Measurements from ENCODE around the gene ZNF511. TPM values are rescaled to one million over a fixed set of nuclear protein-coding genes. Genes with fewer than 3 reads are reported as not detected.
A peak's percentile ranks its signal among the peaks of the same experiment; 100 is the strongest.
"Not testable (repeated sequence)": the region's sequence is repeated elsewhere in the genome, so short reads cannot be mapped to it uniquely, and the experiment has no call there.

Gene ZNF511
- total RNA-seq (22.3 TPM), polyA plus RNA-seq (ENCODE audit: insufficient read depth in 1 of 8, insufficient read length in 8 of 8, low replicate concordance in 1 of 8) (10 to 100 TPM; 30.8 to 43.9 (median 37.4) TPM)
- long read RNA-seq, donor 1, transcript ZNF511-202 (6 exons, 1,520 nt), result major isoform, 11 of 12 reads
- long read RNA-seq, donor 1, partial matches to known transcripts, result 0 of 12 reads
- long read RNA-seq, donor 1, other reads (novel, unspliced or antisense), result 0 of 12 reads
- long read RNA-seq, donor 2, partial matches to known transcripts, result 0 of 1 reads
- long read RNA-seq, donor 2, other reads (novel, unspliced or antisense), result 0 of 1 reads
- long read RNA-seq, donor 3, transcript ZNF511-202 (6 exons, 1,520 nt), result major isoform, 25 of 25 reads
- long read RNA-seq, donor 3, partial matches to known transcripts, result 0 of 25 reads
- long read RNA-seq, donor 3, other reads (novel, unspliced or antisense), result 0 of 25 reads
- long read RNA-seq, donor 4, transcript ZNF511-202 (6 exons, 1,520 nt), result major isoform, 7 of 11 reads
- long read RNA-seq, donor 4, partial matches to known transcripts, result 0 of 11 reads
- long read RNA-seq, donor 4, other reads (novel, unspliced or antisense), result 0 of 11 reads
- long read RNA-seq, donor 5, transcript ZNF511-202 (6 exons, 1,520 nt), result major isoform, 25 of 112 reads
- long read RNA-seq, donor 5, partial matches to known transcripts, result 80 of 112 reads
- long read RNA-seq, donor 5, other reads (novel, unspliced or antisense), result 7 of 112 reads
- long read RNA-seq, donor 6, transcript ZNF511-202 (6 exons, 1,520 nt), result major isoform, 38 of 41 reads
- long read RNA-seq, donor 6, partial matches to known transcripts, result 0 of 41 reads
- long read RNA-seq, donor 6, other reads (novel, unspliced or antisense), result 0 of 41 reads
- long read RNA-seq, donor 7, transcript ZNF511-202 (6 exons, 1,520 nt), result major isoform, 19 of 32 reads
- long read RNA-seq, donor 7, partial matches to known transcripts, result 12 of 32 reads
- long read RNA-seq, donor 7, other reads (novel, unspliced or antisense), result 0 of 32 reads
- long read RNA-seq, donor 8, transcript ZNF511-202 (6 exons, 1,520 nt), result major isoform, 9 of 9 reads
- long read RNA-seq, donor 8, partial matches to known transcripts, result 0 of 9 reads
- long read RNA-seq, donor 8, other reads (novel, unspliced or antisense), result 0 of 9 reads
- long read RNA-seq, donor 9, transcript ZNF511-202 (6 exons, 1,520 nt), result major isoform, 10 of 10 reads
- long read RNA-seq, donor 9, partial matches to known transcripts, result 0 of 10 reads
- long read RNA-seq, donor 9, other reads (novel, unspliced or antisense), result 0 of 10 reads
- long read RNA-seq, donor 10, transcript ZNF511-202 (6 exons, 1,520 nt), result major isoform, 19 of 39 reads
- long read RNA-seq, donor 10, partial matches to known transcripts, result 11 of 39 reads
- long read RNA-seq, donor 10, other reads (novel, unspliced or antisense), result 6 of 39 reads
- long read RNA-seq, donor 11, transcript ZNF511-202 (6 exons, 1,520 nt), result major isoform, 10 of 12 reads
- long read RNA-seq, donor 11, partial matches to known transcripts, result 0 of 12 reads
- long read RNA-seq, donor 11, other reads (novel, unspliced or antisense), result 0 of 12 reads

GRCh38 chr10:133308421-133309099 lies at the start of gene ZNF511, which contains the start of gene TUBGCP2:
Gene ZNF511 (plus strand): TSS chr10:133308914. CDS start chr10:133308944, 30 bp downstream.
Gene TUBGCP2 (minus strand): TSS chr10:133308872. CDS start chr10:133302941, 5,931 bp downstream.
- peak; percentile 94 for DNase-seq
- WGBS (ENCODE audit: insufficient coverage), result under 1% methylated on average over 70 of the region's 89 CpGs
- Histone ChIP-seq H3K4me3 (ENCODE audit: low read length) (peak within 1 kb of the TSS; percentile 75), H3K9me3 (replicated peaks; ENCODE audit: control insufficient read depth, low read depth, low read length) (no peaks in the 10 kb centered on the region), H3K27me3 (ENCODE audit: control insufficient read depth, insufficient read depth, low read length) (no peaks in the 10 kb centered on the region), H3K4me1 (ENCODE audit: control insufficient read depth, insufficient read depth, low read length) (peaks cover 16% of the 10 kb centered on the region), H3K36me3 (ENCODE audit: control insufficient read depth, insufficient read depth, low read length) (peaks cover 37% of the 10 kb centered on the region), H3K27ac (ENCODE audit: low read length) (peak within 1 kb of the TSS; percentile 88)

DNA sequence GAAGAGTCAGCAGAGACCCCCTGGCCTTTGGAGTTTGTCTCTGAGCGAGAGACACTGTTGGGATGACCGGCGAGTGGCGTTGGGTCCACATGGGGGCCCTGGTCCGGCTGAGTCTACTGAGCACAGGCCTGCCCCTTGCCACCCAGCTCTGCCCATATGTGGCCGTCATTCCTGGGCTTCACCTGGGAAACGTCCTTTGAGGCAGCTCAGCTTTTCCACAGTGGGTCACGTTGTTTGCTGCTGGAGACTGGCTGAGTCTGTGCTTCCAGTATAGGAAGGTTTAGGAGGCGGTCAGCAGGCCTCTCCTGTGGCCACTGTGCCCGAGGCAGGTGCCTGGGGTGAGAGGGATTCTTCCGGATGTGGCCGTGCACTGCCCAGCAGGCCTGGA lies 49.1 kb upstream of the ZNF511 start:
- no peak overlapping the region for H3K27ac ChIP-seq (ENCODE audit: low read length)
- no peak for DNase-seq
- H3K36me3 ChIP-seq (ENCODE audit: control insufficient read depth, insufficient read depth, low read length), result no peaks in the 10 kb centered on the region
- 56% methylated on average over 12 of the region's 12 CpGs for WGBS (ENCODE audit: insufficient coverage)
- no peak overlapping the region for H3K4me3 ChIP-seq (ENCODE audit: low read length)
- peaks cover 41% of the 10 kb centered on the region for H3K4me1 ChIP-seq (ENCODE audit: control insufficient read depth, insufficient read depth, low read length)
- peaks cover 21% of the 10 kb centered on the region for H3K27me3 ChIP-seq (ENCODE audit: control insufficient read depth, insufficient read depth, low read length)
- H3K9me3 ChIP-seq (replicated peaks; ENCODE audit: control insufficient read depth, low read depth, low read length), result no peaks in the 10 kb centered on the region

DNA sequence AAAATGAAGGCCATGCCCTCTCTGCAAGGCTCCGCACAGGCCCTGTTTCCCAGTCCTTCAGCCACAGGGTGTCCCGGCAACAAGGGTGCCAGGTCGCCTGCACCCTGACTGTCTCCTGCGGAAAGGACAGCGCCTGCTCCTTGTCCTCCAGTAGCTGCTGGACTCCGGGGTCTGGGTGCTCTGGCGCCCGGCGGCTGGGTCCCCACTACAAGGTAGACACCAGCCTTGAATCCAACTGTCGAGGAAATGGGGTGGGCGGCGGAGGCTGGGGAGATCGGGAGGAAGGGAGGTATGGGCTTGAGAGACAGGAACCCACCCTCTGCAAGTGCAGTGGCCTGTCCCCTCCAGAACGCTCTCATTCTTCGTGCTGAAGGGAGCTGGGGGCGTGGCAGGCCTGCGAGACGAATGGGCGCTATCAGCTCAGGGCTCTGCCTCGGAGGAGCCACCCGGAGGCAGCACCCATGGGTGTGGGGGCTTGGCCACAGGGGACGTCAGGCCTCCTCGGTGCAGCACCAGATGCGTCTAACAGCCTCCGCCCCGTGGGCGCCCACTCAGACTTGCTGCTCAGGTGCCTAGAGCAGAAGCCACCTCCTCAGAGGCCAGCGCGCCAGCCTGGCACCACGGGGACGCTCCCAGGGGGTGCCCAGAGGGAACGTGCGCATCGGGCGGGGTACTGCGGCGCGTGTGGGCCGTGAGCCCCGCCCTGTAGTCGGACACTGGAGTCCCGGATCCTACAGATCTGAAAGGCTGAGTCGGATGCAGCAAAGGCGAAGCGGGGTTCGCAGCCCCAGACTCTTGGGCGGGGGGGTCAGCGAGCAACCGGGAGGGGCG lies 47.6 kb upstream of the ZNF511 start:
- 21% methylated on average over 44 of the region's 50 CpGs for WGBS (ENCODE audit: insufficient coverage)
- Histone ChIP-seq H3K9me3 (replicated peaks; ENCODE audit: control insufficient read depth, low read depth, low read length) (no peaks in the 10 kb centered on the region), H3K4me3 (ENCODE audit: low read length) (peak overlapping the region; percentile 46), H3K4me1 (ENCODE audit: control insufficient read depth, insufficient read depth, low read length) (peaks cover 41% of the 10 kb centered on the region), H3K27ac (ENCODE audit: low read length) (no peak overlapping the region), H3K27me3 (ENCODE audit: control insufficient read depth, insufficient read depth, low read length) (peaks cover 21% of the 10 kb centered on the region), H3K36me3 (ENCODE audit: control insufficient read depth, insufficient read depth, low read length) (no peaks in the 10 kb centered on the region)
- peak; percentile 54 for DNase-seq

DNA sequence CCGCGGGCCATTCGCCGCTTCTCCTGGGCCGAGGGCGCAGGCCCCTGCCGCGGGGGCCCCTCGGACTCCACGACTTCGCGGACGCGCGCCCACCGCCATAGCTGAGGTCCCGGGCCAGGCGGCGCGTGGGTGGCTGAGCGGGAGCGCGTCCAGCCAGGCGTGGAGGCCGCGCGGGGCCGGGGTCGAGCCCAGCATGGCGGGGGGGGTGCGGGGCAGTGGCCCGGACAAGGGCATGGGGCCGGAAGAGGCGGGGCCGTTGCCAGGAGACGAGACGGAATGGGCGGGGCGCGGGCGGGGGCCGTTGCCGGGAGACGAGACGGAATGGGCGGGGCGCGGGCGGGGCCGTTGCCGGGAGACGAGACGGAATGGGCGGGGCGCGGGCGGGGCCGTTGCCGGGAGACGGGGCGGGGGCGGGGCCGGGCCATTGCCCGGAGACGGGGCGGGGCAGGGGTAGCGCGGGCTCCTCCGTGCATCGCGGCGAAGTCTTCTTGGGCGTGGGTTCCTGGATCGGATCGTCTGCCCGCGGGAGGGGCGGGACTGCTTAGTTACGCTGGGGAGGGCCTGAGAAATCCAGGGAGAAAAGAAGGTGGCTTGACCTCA lies 46.9 kb upstream of the ZNF511 start:
- WGBS (ENCODE audit: insufficient coverage), result 1% methylated on average over 54 of the region's 79 CpGs
- Histone ChIP-seq H3K4me3 (ENCODE audit: low read length) (peak overlapping the region; percentile 46), H3K36me3 (ENCODE audit: control insufficient read depth, insufficient read depth, low read length) (no peaks in the 10 kb centered on the region), H3K27me3 (ENCODE audit: control insufficient read depth, insufficient read depth, low read length) (peaks cover 25% of the 10 kb centered on the region), H3K9me3 (replicated peaks; ENCODE audit: control insufficient read depth, low read depth, low read length) (no peaks in the 10 kb centered on the region), H3K27ac (ENCODE audit: low read length) (no peak overlapping the region), H3K4me1 (ENCODE audit: control insufficient read depth, insufficient read depth, low read length) (peaks cover 41% of the 10 kb centered on the region)
- peak; percentile 76 for DNase-seq

DNA sequence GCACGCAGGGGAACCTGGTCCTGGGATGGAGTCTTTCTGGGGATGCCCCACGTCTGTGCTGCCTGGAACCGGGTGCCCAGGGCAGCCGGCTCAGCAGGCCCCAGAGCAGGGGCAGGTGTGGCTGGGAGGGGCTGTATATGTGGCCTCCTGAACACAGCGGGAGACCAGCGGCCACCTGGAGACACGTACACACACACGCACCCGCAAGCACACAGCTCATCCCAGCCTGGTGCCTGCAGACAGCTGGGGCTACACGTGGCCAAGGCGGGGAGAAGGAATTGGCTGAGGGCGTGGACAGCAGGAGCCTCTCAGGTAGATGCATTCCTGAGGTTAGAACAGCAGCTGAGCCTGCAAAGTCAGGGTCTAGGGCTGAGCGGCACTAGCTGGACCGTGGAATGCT lies 46.0 kb upstream of the ZNF511 start:
- WGBS (ENCODE audit: insufficient coverage), result 82% methylated on average over 12 of the region's 14 CpGs
- Histone ChIP-seq H3K27ac (ENCODE audit: low read length) (no peak overlapping the region), H3K27me3 (ENCODE audit: control insufficient read depth, insufficient read depth, low read length) (peaks cover 17% of the 10 kb centered on the region), H3K4me1 (ENCODE audit: control insufficient read depth, insufficient read depth, low read length) (peaks cover 35% of the 10 kb centered on the region), H3K4me3 (ENCODE audit: low read length) (no peak overlapping the region), H3K36me3 (ENCODE audit: control insufficient read depth, insufficient read depth, low read length) (no peaks in the 10 kb centered on the region), H3K9me3 (replicated peaks; ENCODE audit: control insufficient read depth, low read depth, low read length) (no peaks in the 10 kb centered on the region)
- DNase-seq, result no peak

GRCh38 chr10:133263674-133264073 lies 45.0 kb upstream of the ZNF511 start:
- H3K27ac ChIP-seq (ENCODE audit: low read length), result no peak overlapping the region
- DNase-seq, result no peak
- H3K4me3 ChIP-seq (ENCODE audit: low read length), result no peak overlapping the region
- peaks cover 27% of the 10 kb centered on the region for H3K4me1 ChIP-seq (ENCODE audit: control insufficient read depth, insufficient read depth, low read length)
- no peaks in the 10 kb centered on the region for H3K9me3 ChIP-seq (replicated peaks; ENCODE audit: control insufficient read depth, low read depth, low read length)
- 79% methylated on average over 9 of the region's 10 CpGs for WGBS (ENCODE audit: insufficient coverage)
- peaks cover 13% of the 10 kb centered on the region for H3K27me3 ChIP-seq (ENCODE audit: control insufficient read depth, insufficient read depth, low read length)
- no peaks in the 10 kb centered on the region for H3K36me3 ChIP-seq (ENCODE audit: control insufficient read depth, insufficient read depth, low read length)

DNA sequence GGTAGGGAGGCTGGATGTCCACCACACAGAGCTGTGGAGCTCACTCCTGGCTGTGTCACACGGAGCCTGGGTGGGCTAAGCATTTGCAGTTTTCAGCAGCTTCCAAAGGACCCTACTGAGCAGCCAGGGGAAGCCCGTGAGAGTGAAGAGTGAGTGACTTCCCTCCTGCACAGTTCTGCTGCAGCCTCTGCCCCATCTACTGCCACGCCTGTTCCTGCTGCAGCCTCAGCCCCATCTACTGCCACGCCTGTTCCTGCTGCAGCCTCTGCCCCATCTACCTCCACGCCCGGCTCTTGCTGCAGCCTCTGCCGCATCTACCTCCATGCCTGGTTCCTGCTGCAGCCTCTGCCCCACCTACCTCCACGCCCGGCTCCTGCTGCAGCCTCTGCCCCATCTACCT lies 44.3 kb upstream of the ZNF511 start:
- Histone ChIP-seq H3K9me3 (replicated peaks; ENCODE audit: control insufficient read depth, low read depth, low read length) (no peaks in the 10 kb centered on the region), H3K36me3 (ENCODE audit: control insufficient read depth, insufficient read depth, low read length) (no peaks in the 10 kb centered on the region), H3K27ac (ENCODE audit: low read length) (no peak overlapping the region), H3K27me3 (ENCODE audit: control insufficient read depth, insufficient read depth, low read length) (peaks cover 13% of the 10 kb centered on the region), H3K4me1 (ENCODE audit: control insufficient read depth, insufficient read depth, low read length) (peaks cover 19% of the 10 kb centered on the region), H3K4me3 (ENCODE audit: low read length) (no peak overlapping the region)
- DNase-seq, result no peak
- WGBS (ENCODE audit: insufficient coverage), result 62% methylated on average over 9 of the region's 9 CpGs

- peaks cover 13% of the 10 kb centered on the region for H3K27me3 ChIP-seq (ENCODE audit: control insufficient read depth, insufficient read depth, low read length)
- H3K36me3 ChIP-seq (ENCODE audit: control insufficient read depth, insufficient read depth, low read length); H3K4me3 ChIP-seq (ENCODE audit: low read length); H3K9me3 ChIP-seq (replicated peaks; ENCODE audit: control insufficient read depth, low read depth, low read length); H3K27ac ChIP-seq (ENCODE audit: low read length); DNase-seq: not testable (repeated sequence)
- WGBS (ENCODE audit: insufficient coverage), result 86% methylated on average over 5 of the region's 10 CpGs
- H3K4me1 ChIP-seq (ENCODE audit: control insufficient read depth, insufficient read depth, low read length), result peaks cover 17% of the 10 kb centered on the region
Measured at GRCh38 chr10:133265052-133265451, 43.7 kb upstream of the ZNF511 start.
